GM10847 (cell line): ENCODE results near the gene LPAR5.
A peak's percentile ranks its signal among the peaks of the same experiment; 100 is the strongest.

Experiments
- POLR2A ChIP-seq: IDR thresholded peaks from 2 replicates; pipeline ENCODE4 v1.6.1; 2011; ENCODE audit not compliant: insufficient read length; ENCODE audit errors: extremely low read depth

Gene LPAR5

DNA sequence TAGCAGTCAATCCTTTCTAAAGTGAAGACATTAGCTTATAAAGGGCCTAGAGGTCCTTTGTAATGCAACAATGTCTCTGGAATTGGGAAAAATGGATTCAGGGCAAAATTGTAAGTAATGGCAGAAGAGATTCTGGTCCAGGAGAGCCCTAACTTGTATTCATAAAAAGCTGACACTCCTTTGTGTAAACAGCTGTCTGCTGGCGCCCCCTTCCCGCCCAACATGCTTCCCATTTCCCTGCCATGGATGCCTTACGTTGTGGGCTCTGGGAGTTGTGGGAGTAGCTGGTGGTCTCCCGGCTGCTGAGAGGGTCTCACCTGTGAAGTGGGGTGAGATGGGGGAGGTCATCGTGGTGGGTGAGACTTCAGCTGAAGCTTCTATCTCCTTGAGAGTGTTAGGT, 9.1 kb upstream of the LPAR5 start:
- TF ChIP-seq POLR2A = no peak

DNA sequence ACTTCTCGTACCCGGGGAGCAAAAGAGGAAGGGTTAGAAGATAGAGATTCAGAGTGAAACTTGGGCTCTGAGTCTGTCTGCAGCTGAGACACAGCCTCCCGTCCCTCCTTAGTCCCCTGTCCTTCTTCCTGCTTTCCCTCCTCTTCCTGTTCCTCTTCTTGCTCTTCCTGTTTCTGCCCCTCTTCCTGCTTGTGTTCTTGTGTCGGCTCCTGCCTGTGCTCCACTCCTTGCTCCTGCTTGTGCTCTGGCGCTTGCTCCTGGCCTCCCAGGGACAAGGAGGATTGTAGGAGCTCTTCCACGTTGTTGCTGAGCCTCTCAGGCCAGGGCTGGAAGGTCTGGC, 8.5 kb upstream of the LPAR5 start:
- no peak for TF ChIP-seq POLR2A

DNA sequence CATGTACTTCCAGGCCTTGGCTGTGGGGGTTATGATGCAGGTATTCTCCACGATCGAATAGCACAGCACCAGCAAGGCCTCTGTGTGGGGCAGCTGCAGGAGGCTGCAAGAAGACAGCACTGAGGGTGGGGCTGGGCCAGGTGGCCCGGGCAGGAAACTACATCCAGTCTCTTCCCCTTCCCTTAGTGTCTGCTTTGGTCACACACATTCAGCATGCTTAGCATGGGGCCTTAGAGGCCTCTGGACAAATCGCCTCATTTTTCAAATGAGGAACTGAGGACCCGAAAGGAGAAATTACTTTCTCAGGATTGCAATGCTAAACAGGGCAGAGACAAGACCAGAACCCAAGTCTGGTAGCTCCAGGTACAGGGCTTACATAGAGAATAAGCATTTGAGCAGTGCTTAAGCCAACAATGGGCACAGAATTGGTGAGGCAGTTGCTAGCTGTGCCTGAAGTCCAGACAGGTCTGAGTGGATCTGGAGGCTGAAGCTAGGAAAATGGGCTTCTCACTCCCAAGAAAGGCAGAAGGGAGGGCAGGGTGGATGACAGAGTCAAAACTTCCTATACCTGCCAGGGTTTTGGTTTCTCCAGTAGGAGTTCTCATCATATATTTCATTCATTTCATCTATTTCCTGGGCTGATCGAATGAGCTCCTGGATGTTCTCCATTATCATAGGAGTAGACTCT, 8.0 kb upstream of the LPAR5 start:
- no peak for TF ChIP-seq POLR2A

DNA sequence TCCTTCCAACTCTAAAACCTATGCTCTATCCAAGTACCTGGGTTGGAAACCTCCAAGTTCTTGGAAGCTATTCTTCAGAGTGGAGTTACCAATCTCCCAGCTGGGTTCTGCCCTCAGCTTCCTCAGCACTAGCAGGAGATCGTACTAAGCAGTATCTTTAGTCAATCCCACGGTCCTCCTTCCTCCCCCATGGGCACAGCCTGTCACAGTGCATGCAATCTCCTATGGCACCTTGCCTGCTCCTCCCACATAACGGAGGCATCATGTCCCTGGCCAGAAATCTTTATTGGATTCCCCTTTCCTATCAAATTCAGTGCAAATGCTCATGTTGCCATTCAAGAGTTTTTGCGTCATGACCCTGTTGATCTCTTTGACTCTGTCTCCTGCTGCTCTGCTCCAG, 5.4 kb upstream of the LPAR5 start:
- no peak for TF ChIP-seq POLR2A

DNA sequence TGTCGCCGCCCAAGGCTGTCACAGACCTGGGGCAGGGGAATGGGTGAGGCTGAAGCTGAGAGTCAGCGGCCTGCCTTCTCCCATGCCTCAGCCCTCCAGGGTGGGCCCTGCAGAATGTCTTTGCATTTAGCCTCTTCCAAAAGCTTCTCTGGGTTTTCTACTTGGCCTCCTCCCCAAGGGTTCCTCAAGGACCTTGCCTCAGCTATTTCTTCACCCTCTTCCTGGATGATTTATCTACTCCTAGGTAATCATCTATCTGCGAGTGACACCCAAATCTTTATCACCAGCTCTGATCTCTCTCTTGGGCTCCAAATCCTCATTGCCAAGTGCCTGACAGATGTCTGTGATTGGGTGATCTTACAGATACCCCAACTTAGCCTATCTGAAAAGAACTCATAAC, 4.7 kb upstream of the LPAR5 start:
- TF ChIP-seq POLR2A = no peak

DNA sequence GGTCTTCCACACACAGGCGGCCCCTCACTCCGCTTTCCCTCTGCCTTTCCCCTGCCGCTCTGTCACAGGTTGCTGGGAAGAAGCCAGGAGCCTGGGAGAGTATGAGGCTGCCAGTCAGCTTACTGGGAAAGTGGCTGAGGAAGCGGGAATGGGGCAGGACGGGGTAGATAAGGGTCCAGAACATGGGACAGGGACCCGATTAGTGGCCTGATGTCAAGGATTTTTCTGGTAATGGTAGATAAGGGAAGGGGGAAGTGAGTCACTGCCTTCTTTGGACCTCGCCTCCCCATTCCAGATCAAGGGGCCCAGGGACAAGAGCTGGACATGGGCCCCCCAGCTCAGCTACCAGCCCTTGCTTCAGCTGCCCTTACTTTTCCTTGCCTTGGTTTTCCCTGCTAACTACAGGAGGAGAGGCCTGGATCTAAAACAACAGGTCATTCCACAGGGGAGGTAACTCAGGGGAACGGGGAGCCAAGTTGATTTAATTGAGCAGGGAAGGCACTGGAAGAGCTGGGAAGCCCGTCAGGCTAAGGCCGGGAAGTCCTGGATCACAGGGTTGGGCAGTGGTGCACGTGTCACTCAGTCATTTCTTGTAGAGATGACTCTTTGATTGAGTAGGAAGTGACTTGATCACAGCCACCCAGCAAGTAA, 3.5 kb upstream of the LPAR5 start:
- TF ChIP-seq POLR2A = no peak

DNA sequence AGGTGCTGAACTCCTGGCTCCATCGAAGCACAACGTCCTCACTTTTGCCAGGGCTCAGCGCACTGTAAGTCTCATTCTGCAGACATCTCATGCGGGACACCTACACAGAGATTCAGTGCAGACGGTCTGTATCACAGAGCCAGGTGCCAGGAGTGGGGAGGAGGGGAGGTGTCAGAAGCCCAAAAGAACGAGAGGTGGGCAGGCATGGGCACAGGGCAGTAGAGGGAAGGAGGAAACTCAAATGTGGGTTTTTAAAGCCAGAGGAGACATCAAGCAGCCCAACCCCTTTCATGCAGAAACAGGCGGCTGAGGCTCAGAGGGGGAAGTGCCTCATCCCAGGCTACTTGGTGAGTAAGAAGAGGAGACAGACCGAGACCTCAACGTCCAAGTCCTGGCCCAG, 2.5 kb upstream of the LPAR5 start:
- no peak for TF ChIP-seq POLR2A

DNA sequence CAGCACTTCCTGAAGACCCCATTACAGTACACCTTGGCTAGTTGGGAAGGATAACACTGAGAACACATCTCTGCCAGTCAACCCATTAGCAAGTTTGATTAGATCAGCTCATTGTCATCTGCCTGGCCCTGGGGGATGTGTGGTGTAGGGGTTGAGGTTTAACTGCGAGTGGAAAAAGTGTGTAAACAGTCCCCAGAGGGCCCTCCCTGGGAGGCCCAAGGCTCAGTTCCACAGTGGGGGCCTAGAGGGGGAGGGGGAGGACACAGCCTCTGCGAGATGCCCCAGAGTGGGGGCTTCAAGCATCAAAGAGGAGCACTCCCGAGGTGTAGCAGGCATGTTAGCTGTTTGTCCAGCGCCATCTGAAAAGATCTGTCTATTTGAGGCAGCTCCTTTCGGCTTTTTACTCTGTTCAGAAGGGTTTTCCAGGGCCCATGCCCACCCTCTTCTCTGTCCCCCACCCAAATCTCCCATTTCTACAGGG, 344 bp downstream of the LPAR5 start:
- no peak for TF ChIP-seq POLR2A

DNA sequence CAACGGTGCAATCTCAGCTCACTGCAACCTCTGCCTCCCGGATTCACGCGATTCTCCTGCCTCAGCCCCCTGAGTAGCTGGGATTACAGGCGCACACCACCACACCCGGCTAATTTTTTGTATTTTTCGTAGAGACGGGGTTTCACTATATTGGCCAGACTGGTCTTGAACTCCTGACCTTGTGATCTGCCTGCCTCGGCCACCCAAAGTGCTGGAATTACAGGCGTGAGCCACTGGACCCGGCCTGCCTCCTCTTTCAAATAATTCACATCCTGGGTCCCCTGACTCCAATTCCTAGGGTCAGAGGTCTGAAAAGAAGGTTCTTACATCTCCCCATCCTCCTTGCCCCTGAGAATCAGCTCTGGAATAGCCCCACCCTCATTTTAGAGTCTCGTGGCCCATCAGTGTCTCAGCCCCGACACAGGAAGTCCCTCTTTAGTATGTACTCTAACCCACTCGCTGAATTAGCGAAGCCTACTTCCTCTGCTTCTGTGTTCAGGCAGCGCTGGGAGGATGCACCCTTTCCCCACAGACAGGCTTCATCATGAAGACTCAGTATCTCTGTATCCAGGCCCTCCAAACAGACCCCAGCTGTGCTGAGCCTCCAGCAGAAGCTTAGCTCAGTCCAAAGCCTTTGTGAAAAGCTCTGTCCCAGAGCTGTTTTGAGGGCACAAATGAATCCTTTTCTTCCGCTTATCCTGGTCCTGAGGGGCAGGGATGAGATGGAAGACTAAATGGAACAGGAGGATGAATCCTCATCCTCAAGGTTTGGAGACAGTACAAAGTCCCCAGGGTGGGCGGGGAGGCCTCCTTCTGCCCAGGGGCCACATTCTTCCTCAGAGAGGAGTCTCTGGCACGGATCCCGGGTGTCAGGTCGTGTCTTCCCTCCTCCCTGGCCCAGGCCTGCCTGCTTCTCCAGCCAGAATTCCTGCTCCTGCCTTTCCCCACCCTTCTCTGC, 3.5 kb downstream of the LPAR5 start:
- peak; percentile 13 for TF ChIP-seq POLR2A

DNA sequence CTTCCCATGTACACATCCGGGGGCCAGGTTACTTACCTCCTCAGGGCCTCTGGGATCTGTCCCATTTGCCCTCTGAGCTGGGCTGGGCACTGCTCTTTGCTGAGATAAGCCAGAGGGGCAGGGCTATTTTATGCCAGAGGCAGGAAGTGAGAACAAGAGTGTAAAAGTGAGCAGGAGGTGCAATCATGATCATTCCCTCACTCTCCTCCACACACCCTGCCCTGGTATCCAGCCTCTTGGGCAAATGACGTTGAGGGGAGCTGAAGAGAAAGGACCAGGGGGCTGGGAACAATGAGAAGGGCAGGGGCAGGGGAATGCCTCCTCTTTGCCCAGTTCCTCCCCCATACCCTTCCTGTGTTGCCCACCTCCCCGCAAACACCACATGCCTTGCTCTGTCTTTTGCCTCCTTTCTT, 4.2 kb downstream of the LPAR5 start:
- TF ChIP-seq POLR2A = no peak

DNA sequence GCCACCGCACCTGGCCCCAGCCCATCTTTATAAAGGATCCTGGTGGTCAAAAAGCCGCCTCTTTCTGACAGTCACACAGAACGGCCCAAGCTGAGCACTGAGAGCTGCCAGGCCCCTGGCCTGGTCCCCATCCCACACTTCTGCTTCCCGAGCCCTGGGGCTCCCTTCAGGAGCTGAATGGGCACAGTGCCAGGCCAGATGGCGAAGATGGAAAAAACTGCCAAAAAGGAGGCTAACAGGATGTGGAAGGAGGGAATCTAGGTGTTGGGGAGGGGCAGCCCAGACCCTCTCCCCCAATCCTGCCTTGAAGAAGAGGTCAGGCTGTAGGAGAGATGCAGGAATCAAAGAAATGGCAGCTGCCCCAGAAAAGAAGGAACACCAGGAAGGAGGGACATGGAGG, 5.0 kb downstream of the LPAR5 start:
- TF ChIP-seq POLR2A = no peak

DNA sequence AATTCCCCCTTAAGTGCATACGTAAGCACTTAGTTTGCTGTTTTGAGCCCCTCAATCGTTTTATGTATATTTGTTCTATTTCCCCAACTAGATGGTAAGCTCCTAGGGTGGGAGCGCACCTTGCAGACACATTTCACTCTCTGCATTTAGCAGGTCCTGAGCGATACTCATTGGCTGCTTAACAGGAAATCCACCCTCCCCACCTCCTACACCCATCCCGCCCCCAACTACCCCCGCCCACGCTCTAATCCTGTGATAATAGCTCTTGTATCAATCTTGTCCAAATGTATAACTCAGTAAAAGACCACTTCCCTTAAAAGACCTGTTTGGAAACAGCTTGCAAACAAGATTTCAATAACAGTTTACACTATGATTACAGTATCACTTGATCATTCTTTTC, 8.1 kb downstream of the LPAR5 start:
- no peak for TF ChIP-seq POLR2A

DNA sequence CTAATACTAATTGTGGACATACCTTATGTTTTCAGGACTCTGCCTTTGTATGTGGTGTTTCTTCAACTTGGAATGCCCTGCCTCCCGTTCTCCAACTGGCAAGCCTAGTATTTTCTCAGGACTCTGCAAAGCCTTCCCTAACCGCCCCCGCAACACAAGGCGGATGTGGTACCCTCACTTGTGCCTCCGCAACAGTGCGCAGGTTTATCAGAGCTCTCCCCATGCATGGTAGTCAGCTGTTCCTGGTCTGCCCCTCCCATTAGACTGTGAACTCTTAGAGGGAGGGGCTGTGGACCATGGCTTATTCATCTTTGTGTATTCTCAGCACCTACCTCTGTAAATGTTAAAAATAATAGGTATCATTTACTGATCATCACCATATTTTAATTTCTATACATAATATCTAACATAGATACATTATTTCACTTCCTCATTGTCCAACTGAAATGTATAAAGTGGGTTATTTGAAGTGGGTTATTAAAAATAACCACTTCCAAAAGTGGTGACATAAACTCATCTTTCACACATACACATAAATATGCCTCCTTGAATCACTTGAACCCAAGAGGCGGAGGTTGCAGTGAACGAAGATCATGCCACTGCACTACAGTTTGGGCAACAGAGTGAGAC, 9.0 kb downstream of the LPAR5 start:
- TF ChIP-seq POLR2A = no peak

DNA sequence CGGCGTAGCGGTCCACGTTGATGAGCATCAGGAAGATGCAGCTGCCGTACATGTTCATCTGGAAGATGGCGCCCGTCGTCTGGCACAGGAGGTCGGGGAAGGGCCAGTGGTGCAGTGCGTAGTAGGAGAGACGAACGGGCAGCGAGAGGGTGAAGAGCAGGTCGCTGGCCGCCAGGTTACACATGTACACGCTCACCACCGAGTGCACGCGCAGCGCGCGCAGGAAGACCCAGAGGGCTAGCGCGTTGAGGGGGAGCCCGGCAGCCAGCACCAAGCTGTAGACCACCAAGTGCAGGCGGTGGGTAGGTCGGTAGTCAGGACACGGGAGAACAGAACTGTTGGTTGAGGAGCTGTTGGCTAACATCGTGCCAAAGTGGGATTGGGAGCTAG, 14.9 kb downstream of the LPAR5 start:
- no peak for TF ChIP-seq POLR2A

DNA sequence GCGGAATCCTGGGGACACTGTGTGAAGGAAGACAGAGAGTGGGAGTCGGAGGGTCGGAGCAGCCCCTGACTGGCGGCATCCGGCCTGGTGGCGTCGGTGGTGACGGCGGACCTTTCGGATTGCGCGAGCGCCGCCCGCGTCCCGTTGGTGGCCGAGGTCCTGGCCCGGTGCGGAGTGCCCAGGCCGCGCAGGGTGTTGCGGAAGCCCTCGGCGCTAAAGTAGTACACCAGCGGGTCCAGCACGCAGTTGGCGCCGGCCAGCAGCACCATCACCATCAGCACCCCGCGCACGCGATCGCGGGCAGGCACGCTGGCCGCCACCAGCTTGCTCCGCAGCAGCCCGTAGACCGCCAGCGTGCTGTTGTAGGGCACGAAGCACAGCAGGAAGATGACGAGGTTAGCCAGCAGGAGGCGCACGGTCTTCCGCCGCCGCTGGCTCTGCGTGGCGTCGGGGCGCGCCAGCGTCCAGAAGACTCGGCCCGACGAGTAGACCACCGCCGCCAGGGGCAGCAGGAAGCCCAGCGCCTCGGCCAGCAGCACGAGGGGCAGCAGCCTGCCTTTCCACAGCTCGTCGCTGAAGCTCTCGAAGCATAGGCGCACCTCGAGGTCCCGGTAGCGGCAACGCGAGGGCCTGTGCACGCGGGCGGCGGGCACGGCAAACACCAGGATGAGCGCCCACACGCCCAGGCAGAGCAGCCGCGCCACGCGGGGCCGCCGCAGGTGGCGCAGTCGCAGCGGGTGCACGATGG, 15.4 kb downstream of the LPAR5 start:
- no peak for TF ChIP-seq POLR2A
